H1 (cell line): ENCODE data around the gene KLK5. TPM values are rescaled to one million over a fixed set of nuclear protein-coding genes. Genes with fewer than 3 reads are reported as not detected.

Source experiments
- CTCF ChIA-PET: fragments of 300-600 bp; sonication (Branson Sonifier 250); formaldehyde crosslinking; loops from one replicate; lab custom pipeline; 2021; ENCODE audit not compliant: partially characterized antibody; lab: Charles Lee
- POLR2A ChIA-PET: fragments of 300-600 bp; sonication (Branson Sonifier 250); formaldehyde crosslinking; loops from one replicate; lab custom pipeline; 2021; ENCODE audit warnings: inconsistent platforms; ENCODE audit not compliant: partially characterized antibody; lab: Charles Lee
- DNase-seq, 2 experiments: peaks; one replicate each; pipeline versions ENCODE4 v3.0.0 to v3.0.0-alpha.2; 2010 to 2022; ENCODE audit warnings: low spot score in 2 of 2, low read depth in 1 of 2, mixed read lengths in 1 of 2
- FAIRE-seq: peaks from 2 replicates; lab custom pipeline; 2011; peaks lifted over from hg19 to GRCh38; lab: Jason Lieb, UNC
- H2AFZ ChIP-seq: 2 replicates; pipeline ENCODE4 v1.8.1; 2012; ENCODE audit warnings: low read length, inconsistent platforms
- H2AK5ac ChIP-seq: 2 replicates; pipeline ENCODE4 v1.6.1; 2013; ENCODE audit warnings: low read depth, low read length
- H2BK120ac ChIP-seq: replicated peaks from 2 replicates; pipeline ENCODE3; 2013; ENCODE audit warnings: low read depth, low read length, inconsistent platforms
- H2BK12ac ChIP-seq: 2 replicates; pipeline ENCODE4 v1.6.1; 2013; ENCODE audit warnings: low read depth, low read length
- H2BK15ac ChIP-seq: 2 replicates; pipeline ENCODE4 v1.6.1; 2013; ENCODE audit warnings: low read length
- H2BK20ac ChIP-seq: 2 replicates; pipeline ENCODE4 v1.6.1; 2013; ENCODE audit warnings: low read length
- H2BK5ac ChIP-seq: 2 replicates; pipeline ENCODE4 v1.6.1; 2013; ENCODE audit warnings: low read depth, low read length
- H3K14ac ChIP-seq: 2 replicates; pipeline ENCODE4 v1.6.1; 2013; ENCODE audit warnings: inconsistent platforms; ENCODE audit not compliant: insufficient read length
- H3K18ac ChIP-seq: 2 replicates; pipeline ENCODE4 v1.6.1; 2013; ENCODE audit warnings: low read length; ENCODE audit errors: extremely low read depth
- H3K23ac ChIP-seq: 2 replicates; pipeline ENCODE4 v1.6.1; 2013; ENCODE audit warnings: inconsistent platforms; ENCODE audit not compliant: insufficient read length
- H3K23me2 ChIP-seq: 2 replicates; pipeline ENCODE4 v1.6.1; 2013; ENCODE audit warnings: low read depth, low read length
- H3K27ac ChIP-seq: 2 replicates; pipeline ENCODE4 v1.6.1; 2011; ENCODE audit warnings: low read depth, low read length, inconsistent platforms
- H3K27me3 ChIP-seq, 4 experiments: replicated peaks in 1 of 4; 1 replicate in 1 of 4; 2 replicates in 3 of 4; pipeline versions ENCODE4 v1.6.1 to v1.8.1; 2011 to 2013; ENCODE audit warnings: low read length in 3 of 4, mild to moderate bottlenecking in 3 of 4, inconsistent platforms in 2 of 4, mixed read lengths in 2 of 4, moderate library complexity in 1 of 4; ENCODE audit not compliant: control insufficient read depth in 3 of 4, insufficient read depth in 3 of 4; ENCODE audit errors: extremely low read depth in 1 of 4
- H3K36me3 ChIP-seq, 4 experiments: 2 replicates each; pipeline versions ENCODE4 v1.6.1 to v1.8.1; 2011 to 2013; ENCODE audit warnings: mild to moderate bottlenecking in 4 of 4, low read length in 3 of 4, moderate library complexity in 2 of 4, control low read depth in 1 of 4, inconsistent platforms in 1 of 4; ENCODE audit not compliant: insufficient read depth in 4 of 4, control insufficient read depth in 2 of 4
- H3K4ac ChIP-seq: replicated peaks from 2 replicates; pipeline ENCODE3; 2013; ENCODE audit warnings: low read length, low read depth, mixed read lengths, inconsistent platforms; ENCODE audit not compliant: insufficient read length
- H3K4me1 ChIP-seq, 4 experiments: replicated peaks in 1 of 4; 1 replicate in 1 of 4; 2 replicates in 3 of 4; pipeline versions ENCODE4 v1.6.1 to v1.8.1; 2011 to 2013; ENCODE audit warnings: low read length in 3 of 4, inconsistent platforms in 2 of 4, mixed read lengths in 1 of 4; ENCODE audit not compliant: insufficient read depth in 4 of 4, control insufficient read depth in 3 of 4
- H3K4me2 ChIP-seq, 2 experiments: 2 replicates each; pipeline versions ENCODE4 v1.6.1 to v1.8.1; 2011 to 2013; ENCODE audit warnings: low read depth in 2 of 2, low read length in 2 of 2, control low read depth in 1 of 2, inconsistent platforms in 1 of 2, mild to moderate bottlenecking in 1 of 2; ENCODE audit not compliant: insufficient read depth in 1 of 2
- H3K4me3 ChIP-seq, 4 experiments: fragments of 200-600, 300-600 bp in 1 of 4; sonication (generic), shearing (Covaris generic), sonication (Bioruptor Twin) in 1 of 4; 2 replicates each; pipeline versions ENCODE4 v1.5.1 to v1.8.1; 2011 to 2016; ENCODE audit warnings: low read length in 4 of 4, low read depth in 3 of 4, control low read depth in 2 of 4, inconsistent platforms in 2 of 4, mild to moderate bottlenecking in 2 of 4, mixed read lengths in 1 of 4, moderate library complexity in 1 of 4; ENCODE audit not compliant: insufficient read depth in 2 of 4; ENCODE audit errors: extremely low read depth in 1 of 4
- H3K56ac ChIP-seq: replicated peaks from 2 replicates; pipeline ENCODE3; 2013; ENCODE audit warnings: low read depth, mild to moderate bottlenecking, mixed read lengths, low read length, inconsistent platforms; ENCODE audit not compliant: insufficient read length
- H3K79me1 ChIP-seq: 2 replicates; pipeline ENCODE4 v1.6.1; 2013; ENCODE audit warnings: low read depth, low read length, control low read depth
- H3K79me2 ChIP-seq, 2 experiments: 2 replicates each; pipeline versions ENCODE4 v1.6.1 to v1.8.1; 2012 to 2013; ENCODE audit warnings: low read length in 2 of 2, mild to moderate bottlenecking in 2 of 2, inconsistent platforms in 1 of 2; ENCODE audit not compliant: insufficient read depth in 2 of 2, control insufficient read depth in 1 of 2
- H3K9ac ChIP-seq, 4 experiments: replicated peaks in 1 of 4; 1 replicate in 1 of 4; 2 replicates in 3 of 4; pipeline versions ENCODE4 v1.6.1 to v1.8.1; 2011 to 2013; ENCODE audit warnings: low read depth in 3 of 4, low read length in 3 of 4, control low read depth in 2 of 4, mild to moderate bottlenecking in 2 of 4, moderate library complexity in 2 of 4, inconsistent platforms in 1 of 4; ENCODE audit errors: extremely low read depth in 1 of 4
- H3K9me3 ChIP-seq, 2 experiments: 2 replicates each; pipeline versions ENCODE4 v1.6.1 to v1.8.1; 2012 to 2013; ENCODE audit warnings: mild to moderate bottlenecking in 2 of 2, moderate library complexity in 2 of 2, control low read depth in 1 of 2, inconsistent platforms in 1 of 2, low read depth in 1 of 2, low read length in 1 of 2, mixed read lengths in 1 of 2; ENCODE audit not compliant: insufficient read depth in 2 of 2
- H4K20me1 ChIP-seq, 2 experiments: replicated peaks in 1 of 2; 2 replicates each; pipeline versions ENCODE3 to v1.8.1; 2011 to 2013; ENCODE audit warnings: inconsistent platforms in 2 of 2, low read length in 2 of 2, mild to moderate bottlenecking in 1 of 2; ENCODE audit not compliant: insufficient read depth in 2 of 2, control insufficient read depth in 1 of 2
- H4K5ac ChIP-seq: 2 replicates; pipeline ENCODE4 v1.6.1; 2013; ENCODE audit warnings: low read length, low read depth, mixed read lengths, inconsistent platforms; ENCODE audit not compliant: insufficient read length
- H4K8ac ChIP-seq: 2 replicates; pipeline ENCODE4 v1.8.0; 2013; ENCODE audit warnings: mild to moderate bottlenecking, moderate library complexity, low read length, inconsistent platforms; ENCODE audit not compliant: insufficient read depth; ENCODE audit errors: extremely low read depth
- H4K91ac ChIP-seq: replicated peaks from 2 replicates; pipeline ENCODE3; 2013; ENCODE audit warnings: low read length, mixed read lengths, inconsistent platforms; ENCODE audit not compliant: insufficient read length
- BACH1 ChIP-seq: IDR thresholded peaks from 2 replicates; pipeline ENCODE4 v1.6.1; 2012; ENCODE audit warnings: low read length, improper control_type of control experiment
- FOSL1 ChIP-seq: IDR thresholded peaks from 2 replicates; pipeline ENCODE4 v1.6.1; 2011; ENCODE audit warnings: mild to moderate bottlenecking, low read depth, low read length, moderate library complexity; ENCODE audit not compliant: insufficient read depth
- SIRT6 ChIP-seq: IDR thresholded peaks from one replicate; pipeline ENCODE4 v1.7.1; 2012; ENCODE audit warnings: low read length, inconsistent platforms
- SP1 ChIP-seq: IDR thresholded peaks from 2 replicates; pipeline ENCODE4 v1.6.1; 2011; ENCODE audit warnings: low read depth, low read length
- TAF7 ChIP-seq: optimal IDR thresholded peaks from 2 replicates; pipeline ENCODE3; 2011; ENCODE audit warnings: low read depth, mild to moderate bottlenecking, inconsistent platforms, low read length, moderate library complexity, borderline replicate concordance
- TEAD4 ChIP-seq: IDR thresholded peaks from 2 replicates; pipeline ENCODE4 v1.6.1; 2012; ENCODE audit warnings: low read depth, low read length, inconsistent platforms, mixed read lengths
- ZNF274 ChIP-seq: IDR thresholded peaks from 2 replicates; pipeline ENCODE4 v1.7.0; 2012; ENCODE audit warnings: low read length, borderline replicate concordance; ENCODE audit errors: extremely low read depth
- WGBS, 2 experiments: shearing (Covaris generic) in 1 of 2; methylation state at CpG; one replicate each; pipeline versions ENCODE4 v1.1.6 to v1.1.7; 2013 to 2015; ENCODE audit warnings: low lambda C conversion rate in 2 of 2, mixed read lengths in 2 of 2, inconsistent platforms in 1 of 2, low coverage in 1 of 2, missing lambda C conversion rate in 1 of 2; ENCODE audit not compliant: insufficient replicate concordance in 2 of 2, insufficient coverage in 1 of 2, insufficient read length in 1 of 2; ENCODE audit errors: extremely low coverage in 1 of 2, missing lambda C conversion rate in 1 of 2; 5-methylcytosine and 5-hydroxymethylcytosine counted together
- polyA plus RNA-seq, 7 experiments: library from polyadenylated mRNA; depleted of rRNA in 3 of 7; stranded (reverse) in 5 of 7; unstranded in 2 of 7; fragments of >200 nt in 5 of 7; fragments of 200-250 nt in 2 of 7; gene quantifications; 1 replicate in 5 of 7; 2 replicates in 1 of 7; 4 replicates in 1 of 7; pipeline versions ENCODE4 v1.2.1 to v1.2.3, GENCODE V29; 2011 to 2013; ENCODE audit warnings: missing spikeins in 2 of 7, mixed read lengths in 2 of 7
- total RNA-seq: library from RNA; stranded (reverse); fragmentation: NEBNext Ultra II Directional; extraction: Animal tissue kit (Norgen Biotek cat#: 25700); gene quantifications from 2 replicates; pipeline ENCODE4 v1.2.1, GENCODE V29; 2021

KLK5 gene
- total and polyA plus RNA-seq, 2 of the 8 experiments (the other 6 are each of a cell fraction or from before 2014, with no cell fraction given): 0.76 to 2.0 TPM

- H2AK5ac ChIP-seq: no peak overlapping the region
- no peak overlapping the region for H4K91ac ChIP-seq
- H3K36me3 ChIP-seq: no peaks in the 10 kb centered on the region
- H3K23ac ChIP-seq: no peak overlapping the region
- no peak overlapping the region for H4K5ac ChIP-seq
- no peaks in the 10 kb centered on the region for H3K9me3 ChIP-seq
- 93% methylated on average over 11 of the region's 11 CpGs; no CpG with 5 or more reads in 1 of the 2 experiments for WGBS, 2 experiments
- no peak overlapping the region for H2BK15ac ChIP-seq
- 0 out of 7 replicates have a peak, but pooled peaks cover 0 to 2% (median 0%) of the 10 kb centered on the region in 4 experiments for H3K27me3 ChIP-seq
- no peaks in the 10 kb centered on the region for H3K4me1 ChIP-seq
- H3K18ac ChIP-seq: no peak overlapping the region
- no peak overlapping the region for H2BK12ac ChIP-seq
- FAIRE-seq (no peak), DNase-seq (no peak)
- no peak overlapping the region for H4K8ac ChIP-seq
- H3K56ac ChIP-seq: no peak overlapping the region
- no peak for TF ChIP-seq SP1
- no peak for TF ChIP-seq TEAD4
- no peak for TF ChIP-seq SIRT6
- no peak for TF ChIP-seq FOSL1
- TF ChIP-seq BACH1: no peak
- TF ChIP-seq TAF7: no peak
- TF ChIP-seq ZNF274: no peak
- no peak overlapping the region for H3K4ac ChIP-seq
- ChIA-PET POLR2A (no interaction called here), CTCF (interaction anchor here (2.1 kb wide), 1 partner anchor 85 kb away, joined by 13 read pairs; no protein-coding TSS in a partner anchor)
- no peak overlapping the region for H3K4me2 ChIP-seq
- H2BK5ac ChIP-seq: no peak overlapping the region
- no peak overlapping the region for H2BK20ac ChIP-seq
- no peak overlapping the region for H3K4me3 ChIP-seq
- H3K14ac ChIP-seq: no peak overlapping the region
- H3K23me2 ChIP-seq: no peaks in the 10 kb centered on the region
- no peak overlapping the region for H3K9ac ChIP-seq
- no peaks in the 10 kb centered on the region for H3K79me2 ChIP-seq
- no peak overlapping the region for H2BK120ac ChIP-seq
- H2AFZ ChIP-seq: no peak overlapping the region
- no peaks in the 10 kb centered on the region for H4K20me1 ChIP-seq
- no peak overlapping the region for H3K27ac ChIP-seq
- H3K79me1 ChIP-seq: no peaks in the 10 kb centered on the region
Observed at GRCh38 chr19:50932018-50932689, 20.7 kb downstream of the KLK5 start.
